ENCODE measurements around the gene IL18BP.

DNA sequence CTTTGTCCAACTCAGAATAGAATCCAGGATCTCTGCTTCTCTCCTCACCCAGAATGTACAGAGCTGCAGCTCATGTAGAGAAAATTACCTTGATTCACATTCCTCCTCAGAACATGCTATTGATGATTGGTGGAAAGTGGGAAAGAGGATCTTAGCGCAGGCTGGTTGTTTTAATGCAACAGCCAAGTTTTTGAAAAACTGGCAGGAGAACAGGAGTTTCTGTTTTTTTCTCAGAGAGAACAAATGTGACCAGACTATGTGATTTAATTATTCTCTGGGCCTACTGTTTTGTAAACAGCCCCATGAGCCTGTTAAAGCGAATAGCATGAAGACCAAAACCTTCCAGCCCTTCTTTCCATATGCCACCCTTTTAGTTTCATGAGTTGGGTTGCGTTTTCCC, 19.1 kb upstream of the IL18BP start:
- TF ChIP-seq POLR2A (IDR thresholded peaks at IDR 0.05; ENCODE audit: low read length) (no peak), GATA1 (IDR thresholded peaks at IDR 0.05; ENCODE audit: low read depth, low read length) (no peak)
